ENCODE data around the gene SLCO1A2. TPM values are rescaled to one million over a fixed set of nuclear protein-coding genes. Genes with fewer than 3 reads are reported as not detected.

SLCO1A2 gene
- total and polyA plus RNA-seq, 2 experiments from 2014 or later: 10.2 to 10.8 TPM

GRCh38 chr12:21223930-21224329 is 110.8 kb downstream of the SLCO1A2 start:
- Histone ChIP-seq H3K79me2 (replicated peaks; ENCODE audit: insufficient read depth) (no peaks in the 10 kb centered on the region), H4K20me1 (replicated peaks; ENCODE audit: insufficient read depth) (no peaks in the 10 kb centered on the region), H3F3A (replicated peaks; ENCODE audit: low read depth) (no peaks in the 10 kb centered on the region), H3K27ac (ENCODE audit: low read depth) (no peak overlapping the region), H2AFZ (no peak overlapping the region), H3K9me2 (ENCODE audit: insufficient read depth) (no peaks in the 10 kb centered on the region), H3K4me1 (ENCODE audit: insufficient read depth) (no peaks in the 10 kb centered on the region), H3K4me3 (no peak overlapping the region), H3K36me3 (ENCODE audit: insufficient read depth) (no peaks in the 10 kb centered on the region), H3K4me2 (no peak overlapping the region), H3K27me3 (ENCODE audit: insufficient read depth) (no peaks in the 10 kb centered on the region)
- Mint-ChIP-seq H3K9me3 (no peaks in the 10 kb centered on the region), H3K4me1 (no peaks in the 10 kb centered on the region), H3K27ac (no peak overlapping the region), H3K27me3 (ENCODE audit: insufficient read depth, low read depth, poor library complexity) (no peaks in the 10 kb centered on the region), H3K4me3 (no peak overlapping the region), H3K36me3 (ENCODE audit: low read depth) (no peaks in the 10 kb centered on the region)
- DNase-seq (ENCODE audit: low spot score) (no peak), ATAC-seq (no peak)
- TF ChIP-seq CTCF (conservative IDR thresholded peaks at IDR 0.05; ENCODE audit: low read depth in 2 of 2) (no peak), ETS1 (IDR thresholded peaks at IDR 0.05) (no peak), REST (IDR thresholded peaks at IDR 0.05; ENCODE audit: unreplicated experiment) (no peak), POLR2AphosphoS5 (IDR thresholded peaks at IDR 0.05; ENCODE audit: low read depth) (no peak), STAT1 (IDR thresholded peaks at IDR 0.05; ENCODE audit: unreplicated experiment) (no peak), CREB1 (CRISPR knock-in tag; IDR thresholded peaks at IDR 0.05; ENCODE audit: low read depth) (no peak), EZH2phosphoT487 (IDR thresholded peaks at IDR 0.05; ENCODE audit: unreplicated experiment) (no peak), JUNB (IDR thresholded peaks at IDR 0.05; ENCODE audit: unreplicated experiment) (no peak), ZNF331 (CRISPR knock-in tag; IDR thresholded peaks at IDR 0.05; ENCODE audit: low read depth) (no peak), NANOG (IDR thresholded peaks at IDR 0.05; ENCODE audit: borderline replicate concordance) (no peak), ZNF114 (CRISPR knock-in tag; IDR thresholded peaks at IDR 0.05) (no peak)

All from GM23338 (cell line).